ENCODE results near the gene FAM98C.

GRCh38 chr19:38400361-38400760, 2.5 kb upstream of the FAM98C start:
- TF ChIP-seq, protein P1, sequence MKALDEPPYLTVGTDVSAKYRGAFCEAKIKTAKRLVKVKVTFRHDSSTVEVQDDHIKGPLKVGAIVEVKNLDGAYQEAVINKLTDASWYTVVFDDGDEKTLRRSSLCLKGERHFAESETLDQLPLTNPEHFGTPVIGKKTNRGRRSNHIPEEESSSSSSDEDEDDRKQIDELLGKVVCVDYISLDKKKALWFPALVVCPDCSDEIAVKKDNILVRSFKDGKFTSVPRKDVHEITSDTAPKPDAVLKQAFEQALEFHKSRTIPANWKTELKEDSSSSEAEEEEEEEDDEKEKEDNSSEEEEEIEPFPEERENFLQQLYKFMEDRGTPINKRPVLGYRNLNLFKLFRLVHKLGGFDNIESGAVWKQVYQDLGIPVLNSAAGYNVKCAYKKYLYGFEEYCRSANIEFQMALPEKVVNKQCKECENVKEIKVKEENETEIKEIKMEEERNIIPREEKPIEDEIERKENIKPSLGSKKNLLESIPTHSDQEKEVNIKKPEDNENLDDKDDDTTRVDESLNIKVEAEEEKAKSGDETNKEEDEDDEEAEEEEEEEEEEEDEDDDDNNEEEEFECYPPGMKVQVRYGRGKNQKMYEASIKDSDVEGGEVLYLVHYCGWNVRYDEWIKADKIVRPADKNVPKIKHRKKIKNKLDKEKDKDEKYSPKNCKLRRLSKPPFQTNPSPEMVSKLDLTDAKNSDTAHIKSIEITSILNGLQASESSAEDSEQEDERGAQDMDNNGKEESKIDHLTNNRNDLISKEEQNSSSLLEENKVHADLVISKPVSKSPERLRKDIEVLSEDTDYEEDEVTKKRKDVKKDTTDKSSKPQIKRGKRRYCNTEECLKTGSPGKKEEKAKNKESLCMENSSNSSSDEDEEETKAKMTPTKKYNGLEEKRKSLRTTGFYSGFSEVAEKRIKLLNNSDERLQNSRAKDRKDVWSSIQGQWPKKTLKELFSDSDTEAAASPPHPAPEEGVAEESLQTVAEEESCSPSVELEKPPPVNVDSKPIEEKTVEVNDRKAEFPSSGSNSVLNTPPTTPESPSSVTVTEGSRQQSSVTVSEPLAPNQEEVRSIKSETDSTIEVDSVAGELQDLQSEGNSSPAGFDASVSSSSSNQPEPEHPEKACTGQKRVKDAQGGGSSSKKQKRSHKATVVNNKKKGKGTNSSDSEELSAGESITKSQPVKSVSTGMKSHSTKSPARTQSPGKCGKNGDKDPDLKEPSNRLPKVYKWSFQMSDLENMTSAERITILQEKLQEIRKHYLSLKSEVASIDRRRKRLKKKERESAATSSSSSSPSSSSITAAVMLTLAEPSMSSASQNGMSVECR (CRISPR knock-in tag; IDR thresholded peaks at IDR 0.05; ENCODE audit: borderline replicate concordance): no peak
- no peak for TF ChIP-seq ETV6 (CRISPR knock-in tag; IDR thresholded peaks at IDR 0.05)
- no peak for TF ChIP-seq IRF1 (CRISPR knock-in tag; IDR thresholded peaks at IDR 0.05)
- TF ChIP-seq CTCF (IDR thresholded peaks at IDR 0.05): no peak
- TF ChIP-seq, protein P2, sequence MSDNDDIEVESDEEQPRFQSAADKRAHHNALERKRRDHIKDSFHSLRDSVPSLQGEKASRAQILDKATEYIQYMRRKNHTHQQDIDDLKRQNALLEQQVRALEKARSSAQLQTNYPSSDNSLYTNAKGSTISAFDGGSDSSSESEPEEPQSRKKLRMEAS (CRISPR knock-in tag; IDR thresholded peaks at IDR 0.05): no peak
- TF ChIP-seq EMX1 (CRISPR knock-in tag; IDR thresholded peaks at IDR 0.05): no peak
- TF ChIP-seq ZNF423 (CRISPR knock-in tag; IDR thresholded peaks at IDR 0.05): no peak
- no peak for TF ChIP-seq E2F1 (CRISPR knock-in tag; IDR thresholded peaks at IDR 0.05)
- no peak for TF ChIP-seq NFATC4 (CRISPR knock-in tag; IDR thresholded peaks at IDR 0.05)
- TF ChIP-seq CREB1 (CRISPR knock-in tag; IDR thresholded peaks at IDR 0.05): no peak
- TF ChIP-seq IRF2 (CRISPR knock-in tag; IDR thresholded peaks at IDR 0.05; ENCODE audit: borderline replicate concordance, low read depth): no peak
- no peak for TF ChIP-seq ATF3 (CRISPR knock-in tag; conservative IDR thresholded peaks at IDR 0.05)

All from WTC11 (cell line).